Stimulated activated CD4-positive, alpha-beta T cell treated with anti-CD3 and anti-CD28 coated beads, Interleukin-4, amount 100 ng/mL, for 1 hour (primary cell): ENCODE results near the gene IFT122.
"Not testable (repeated sequence)": the region's sequence is repeated elsewhere in the genome, so short reads cannot be mapped to it uniquely, and the experiment has no call there.

Experiments
- DNase-seq: peaks from one replicate; pipeline ENCODE4 v3.0.0-alpha.2; 2020

The IFT122 gene

DNA sequence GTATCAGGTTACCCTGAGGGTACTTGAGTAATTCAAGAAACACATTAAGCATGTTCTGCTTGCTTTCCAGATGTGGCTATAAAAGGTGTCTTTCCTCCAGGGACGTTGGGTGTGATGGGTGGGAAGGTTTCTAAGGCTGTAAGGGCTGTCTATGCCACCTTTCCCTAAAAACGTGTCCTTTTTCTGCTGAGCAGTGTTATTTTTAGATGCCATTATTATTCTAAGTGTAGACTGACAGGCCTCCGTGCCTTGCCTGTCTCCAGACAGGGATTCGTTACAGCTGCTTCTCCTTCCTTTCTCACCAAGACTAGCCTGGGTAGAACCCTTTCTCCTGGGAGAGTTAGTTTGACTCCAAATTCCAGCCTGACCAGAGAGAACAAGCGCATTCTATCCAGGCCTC, 61.6 kb downstream of the IFT122 start:
- no peak for DNase-seq

- no peak for DNase-seq
These were observed 62.8 kb downstream of the IFT122 start for GRCh38 chr3:129502641-129503408.

- DNase-seq = no peak
These were observed 63.7 kb downstream of the IFT122 start for GRCh38 chr3:129503471-129504291.

GRCh38 chr3:129504471-129505100, 64.6 kb downstream of the IFT122 start:
- DNase-seq = no peak

DNA sequence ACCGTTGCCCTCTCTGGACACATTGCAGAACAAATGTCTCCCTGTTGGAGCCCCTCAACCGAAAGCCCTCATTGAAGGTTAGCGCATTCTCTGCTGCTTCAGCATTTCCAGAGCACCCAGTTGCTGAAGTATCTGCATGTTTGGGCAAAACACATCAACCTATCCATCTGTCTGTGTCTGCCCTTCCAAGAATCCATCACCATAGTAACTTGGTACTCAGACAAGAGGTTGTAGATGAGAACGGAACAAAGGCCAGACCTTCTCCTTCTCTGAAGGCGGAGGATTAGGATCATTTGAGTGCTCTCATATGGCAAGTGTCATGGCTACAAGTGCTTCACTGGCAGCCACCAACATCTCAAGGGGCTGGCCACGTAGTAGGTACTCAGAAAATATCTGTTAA, 65.3 kb downstream of the IFT122 start:
- no peak for DNase-seq

DNA sequence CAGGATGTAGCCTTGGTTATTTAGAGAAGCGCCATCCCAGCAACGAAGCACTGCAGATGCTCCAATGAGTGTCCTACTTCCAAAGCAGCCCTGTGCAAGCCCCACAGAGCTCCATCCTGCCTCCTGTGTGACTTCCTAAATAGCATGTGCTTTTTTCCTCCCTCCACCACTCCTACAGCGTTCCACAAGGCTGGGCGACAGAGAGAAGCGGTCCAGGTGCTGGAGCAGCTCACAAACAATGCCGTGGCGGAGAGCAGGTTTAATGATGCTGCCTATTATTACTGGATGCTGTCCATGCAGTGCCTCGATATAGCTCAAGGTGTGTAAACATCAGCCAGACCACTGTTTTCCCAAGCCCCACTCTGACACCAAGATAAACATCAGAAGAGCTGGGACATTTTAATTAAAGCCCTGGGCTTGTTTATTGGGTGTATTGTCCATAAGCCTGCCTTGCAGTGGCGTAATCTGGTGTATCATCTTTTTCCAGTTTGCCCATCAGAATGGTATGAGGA, 66.3 kb downstream of the IFT122 start:
- DNase-seq = no peak

DNA sequence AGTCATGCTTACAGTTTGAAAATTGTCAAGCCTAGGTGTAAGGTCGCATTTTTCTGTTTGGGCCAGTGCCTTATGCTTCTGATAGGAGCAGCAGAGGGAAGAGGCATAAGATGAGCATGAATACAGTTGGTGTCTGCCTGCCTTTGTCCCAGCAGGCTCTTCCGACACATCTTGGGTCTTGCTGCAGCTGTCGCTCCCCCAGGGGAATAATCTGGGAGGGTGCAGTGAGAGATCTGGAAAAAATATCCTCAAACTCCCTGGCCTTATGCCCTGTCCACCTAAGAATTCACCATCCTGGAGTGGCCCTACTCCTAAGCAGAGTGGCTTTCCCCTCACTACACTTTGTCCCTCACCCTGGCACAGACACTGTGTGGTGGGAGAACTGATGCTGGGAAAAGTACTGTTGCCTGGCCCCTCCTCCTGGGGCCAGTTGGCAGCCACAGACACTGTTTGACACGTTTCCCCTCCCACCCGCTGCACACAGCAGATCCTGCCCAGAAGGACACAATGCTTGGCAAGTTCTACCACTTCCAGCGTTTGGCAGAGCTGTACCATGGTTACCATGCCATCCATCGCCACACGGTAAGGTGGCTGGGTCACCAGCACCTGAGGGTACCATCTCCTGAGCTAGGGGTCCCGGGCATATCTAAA, 67.3 kb downstream of the IFT122 start:
- no peak for DNase-seq

DNA sequence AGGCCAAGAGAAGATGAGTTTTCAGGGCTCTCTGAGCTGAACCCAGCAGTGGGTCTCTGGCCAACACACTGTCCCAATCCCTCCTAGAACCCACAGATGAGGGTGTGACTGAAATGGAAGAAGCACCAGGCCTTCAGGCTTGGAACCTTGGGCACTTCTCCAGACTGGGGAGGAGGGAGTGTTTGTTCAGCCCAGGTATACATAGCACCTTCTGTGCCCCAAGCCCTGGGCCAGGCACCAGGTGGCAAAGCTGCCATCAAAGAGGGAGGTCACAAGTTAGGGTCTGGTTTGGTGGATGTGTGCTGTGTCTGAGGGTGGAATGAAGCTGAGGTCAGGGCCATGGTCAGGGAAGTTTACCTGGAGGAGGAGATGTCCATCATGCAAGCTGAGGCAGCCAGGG, 72.6 kb downstream of the IFT122 start:
- no peak for DNase-seq

DNA sequence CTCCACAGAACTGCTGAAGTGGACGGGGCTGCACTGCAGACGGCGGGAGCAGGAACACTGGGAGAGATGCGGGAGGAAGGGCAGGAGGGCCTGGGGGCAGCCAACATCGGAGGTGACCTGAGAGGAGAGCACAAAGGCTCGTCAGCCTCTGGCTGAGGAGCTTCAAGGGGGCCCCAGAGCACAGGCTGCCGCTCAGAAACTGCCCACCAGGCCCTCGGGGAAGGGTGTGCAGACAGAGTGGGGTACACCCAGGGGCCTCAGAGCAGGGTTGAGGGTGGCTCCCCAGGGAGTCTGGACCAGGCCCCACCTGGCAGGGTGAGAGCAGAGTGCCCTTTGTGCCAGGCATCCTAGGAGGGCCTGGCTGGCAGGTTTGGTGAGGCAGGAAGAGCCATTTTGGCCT, 73.7 kb downstream of the IFT122 start:
- DNase-seq = no peak

DNA sequence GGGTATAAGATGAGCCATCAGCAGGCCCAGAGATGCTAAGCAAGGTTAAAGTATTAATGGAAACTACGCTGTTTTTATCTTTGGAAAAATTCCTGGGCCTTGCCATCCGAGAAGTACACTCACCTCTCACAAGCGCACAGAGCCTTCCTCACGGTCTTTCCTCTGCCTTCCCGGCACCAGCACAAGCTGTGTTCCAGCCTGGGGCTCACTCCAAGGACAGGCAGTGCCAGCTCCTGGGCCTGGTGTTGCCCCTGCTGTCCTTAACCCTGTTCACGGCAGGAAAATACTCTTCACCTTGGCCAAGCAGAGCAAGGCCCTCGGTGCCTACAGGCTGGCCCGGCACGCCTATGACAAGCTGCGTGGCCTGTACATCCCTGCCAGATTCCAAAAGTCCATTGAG, 74.1 kb downstream of the IFT122 start:
- no peak for DNase-seq

DNA sequence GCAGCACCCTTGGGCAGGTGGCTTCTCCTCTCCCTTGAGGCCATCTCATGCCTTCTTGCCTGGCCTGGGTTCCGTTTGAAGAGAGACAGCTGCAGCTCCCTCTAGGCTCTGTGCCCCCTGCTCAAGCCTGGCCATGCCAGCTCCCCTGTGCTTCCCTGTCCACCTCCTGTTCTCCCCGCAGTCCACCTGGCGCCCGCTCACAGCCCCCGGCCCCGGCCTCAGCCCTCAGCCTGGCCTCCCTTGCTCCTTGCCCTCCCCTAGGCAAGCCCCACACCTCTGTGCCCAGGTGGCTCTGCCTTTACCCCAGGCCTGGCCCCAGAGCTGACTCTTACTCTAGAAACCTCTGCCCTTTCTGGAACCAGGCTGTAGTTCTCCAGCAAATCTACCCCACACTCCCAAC, 74.5 kb downstream of the IFT122 start:
- no peak for DNase-seq

GRCh38 chr3:129515108-129515820, 75.2 kb downstream of the IFT122 start:
- not testable (repeated sequence) for DNase-seq

- not testable (repeated sequence) for DNase-seq
These were observed 75.9 kb downstream of the IFT122 start for GRCh38 chr3:129515821-129516432.

DNA sequence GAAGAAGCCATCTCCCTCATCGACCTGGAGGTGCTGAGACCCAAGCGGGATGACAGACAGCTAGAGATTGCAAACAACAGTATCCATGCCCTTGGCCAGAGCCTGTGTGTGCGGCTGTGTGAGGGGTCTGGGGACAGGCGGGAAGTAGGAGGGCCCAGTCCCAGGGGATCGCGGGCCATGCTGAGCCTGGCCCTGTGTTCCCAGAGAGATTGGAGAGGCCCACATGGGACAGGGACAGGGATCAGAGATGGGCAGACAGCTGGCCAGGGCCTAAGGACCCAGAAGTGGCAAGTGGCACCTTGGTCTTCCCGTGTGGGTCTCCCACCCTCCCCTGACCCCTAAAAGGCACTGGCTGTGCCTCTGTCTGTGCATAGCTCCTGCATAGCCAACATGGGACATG, 77.5 kb downstream of the IFT122 start:
- no peak for DNase-seq

GRCh38 chr3:129518038-129518561, 78.1 kb downstream of the IFT122 start:
- no peak for DNase-seq

- DNase-seq = no peak
These were observed 78.6 kb downstream of the IFT122 start for GRCh38 chr3:129518581-129518980.

DNA sequence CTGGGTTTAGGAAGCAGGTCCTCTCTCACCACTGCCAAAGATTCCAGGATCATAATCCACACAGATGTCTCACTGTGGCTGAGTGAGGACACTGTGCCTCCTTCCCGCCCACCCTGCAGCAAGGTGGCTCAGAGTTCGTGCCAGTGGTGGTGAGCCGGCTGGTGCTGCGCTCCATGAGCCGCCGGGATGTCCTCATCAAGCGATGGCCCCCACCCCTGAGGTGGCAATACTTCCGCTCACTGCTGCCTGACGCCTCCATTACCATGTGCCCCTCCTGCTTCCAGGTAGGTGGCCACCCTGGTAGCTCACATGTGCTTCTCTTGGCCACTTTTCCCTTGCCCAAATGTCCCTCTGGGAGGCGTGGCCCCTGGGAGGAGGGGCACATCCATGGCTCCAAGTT, 79.4 kb downstream of the IFT122 start:
- no peak for DNase-seq

- DNase-seq = no peak
These were observed 80.1 kb downstream of the IFT122 start for GRCh38 chr3:129519896-129520715.

GRCh38 chr3:129520960-129521359, 80.9 kb downstream of the IFT122 start:
- DNase-seq = no peak

GRCh38 chr3:129521611-129522010, 81.6 kb downstream of the IFT122 start:
- DNase-seq = no peak

DNA sequence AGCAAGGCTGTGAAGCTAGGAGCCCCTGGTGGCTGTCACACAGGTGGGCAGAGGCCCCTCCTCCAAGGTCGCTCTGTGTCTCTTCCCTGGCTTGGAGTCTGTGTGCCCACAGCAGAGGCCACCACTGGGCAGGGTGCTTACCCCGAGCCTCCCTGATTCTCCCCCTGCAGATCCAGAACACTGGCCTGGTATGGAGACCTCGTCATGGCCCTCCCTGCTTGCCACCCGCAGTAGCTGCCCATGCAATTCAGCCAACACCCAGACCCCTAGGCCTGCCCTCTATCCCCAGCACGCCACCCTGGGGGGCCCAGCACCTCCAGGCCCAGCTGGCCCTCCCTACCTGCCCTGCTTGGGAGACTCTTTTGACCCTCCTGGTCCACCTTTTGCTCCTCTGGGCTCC, 82.9 kb downstream of the IFT122 start:
- DNase-seq = no peak
